OCI-LY7 (cell line): ENCODE data around the gene BCL11A. TPM values are rescaled to one million over a fixed set of nuclear protein-coding genes. Genes with fewer than 3 reads are reported as not detected.

Source experiments
- BruUV-seq: library from RNA; stranded (reverse); fragments of 400-500 nt; replicated peaks from 2 replicates; lab custom pipeline; 2021; lab: Mats Ljungman, UMichigan
- CTCF ChIA-PET: fragments of 300-600 bp; sonication (Branson Sonifier 250); formaldehyde crosslinking; loops from one replicate; lab custom pipeline; 2022; ENCODE audit warnings: antibody characterized with exemption; ENCODE audit not compliant: unreplicated experiment; lab: Charles Lee
- POLR2A ChIA-PET: fragments of 300-600 bp; sonication (Branson Sonifier 250); formaldehyde crosslinking; loops from one replicate; lab custom pipeline; 2022; ENCODE audit warnings: antibody characterized with exemption; lab: Charles Lee
- DNase-seq: peaks from one replicate; pipeline ENCODE4 v3.0.0-alpha.2; 2015; ENCODE audit warnings: low spot score
- H2AFZ ChIP-seq: fragments of 200-600 bp; sonication (generic), shearing (Covaris generic); 2 replicates; pipeline ENCODE4 v1.6.1; 2014; ENCODE audit warnings: mild to moderate bottlenecking, antibody characterized with exemption, low read length, moderate library complexity
- H3K27ac ChIP-seq: fragments of 200-600 bp; sonication (generic); 2 replicates; pipeline ENCODE4 v1.5.1; 2014; ENCODE audit warnings: mixed run types, low read depth, mild to moderate bottlenecking, moderate library complexity, low read length, inconsistent platforms; ENCODE audit not compliant: poor library complexity, severe bottlenecking
- H3K36me3 ChIP-seq: fragments of 200-600 bp; sonication (generic); 2 replicates; pipeline ENCODE4 v1.6.1; 2014; ENCODE audit warnings: mild to moderate bottlenecking, antibody characterized with exemption, low read length, moderate library complexity, mixed read lengths; ENCODE audit not compliant: insufficient read depth
- H3K4me1 ChIP-seq: fragments of 200-600 bp; sonication (generic); 2 replicates; pipeline ENCODE4 v1.5.1; 2014; ENCODE audit warnings: mild to moderate bottlenecking, low read length; ENCODE audit not compliant: insufficient read depth, poor library complexity, severe bottlenecking
- H3K4me2 ChIP-seq: fragments of 200-600 bp; sonication (generic); 2 replicates; pipeline ENCODE4 v1.6.1; 2014; ENCODE audit warnings: mild to moderate bottlenecking, low read length
- H3K4me3 ChIP-seq: fragments of 200-600 bp; sonication (generic); 2 replicates; pipeline ENCODE4 v1.5.1; 2014; ENCODE audit warnings: mild to moderate bottlenecking, low read depth, low read length; ENCODE audit not compliant: poor library complexity, severe bottlenecking
- H3K79me2 ChIP-seq: fragments of 200-600 bp; sonication (generic); 2 replicates; pipeline ENCODE4 v1.6.1; 2016; ENCODE audit warnings: low read depth, mild to moderate bottlenecking, low read length, moderate library complexity, mixed read lengths; ENCODE audit not compliant: insufficient read depth
- H3K9me2 ChIP-seq: fragments of 200-600 bp; sonication (generic); 2 replicates; pipeline ENCODE4 v1.6.1; 2016; ENCODE audit warnings: mild to moderate bottlenecking, low read length, mixed read lengths; ENCODE audit not compliant: insufficient read depth
- H3K9me3 ChIP-seq: fragments of 200-600 bp; sonication (generic); 2 replicates; pipeline ENCODE4 v1.6.1; 2014; ENCODE audit warnings: mild to moderate bottlenecking, mixed run types, low read length, mixed read lengths
- H4K20me1 ChIP-seq: fragments of 200-600 bp; sonication (generic); 2 replicates; pipeline ENCODE4 v1.6.1; 2014; ENCODE audit warnings: mild to moderate bottlenecking, antibody characterized with exemption, low read length, moderate library complexity, mixed read lengths; ENCODE audit not compliant: insufficient read depth
- CTCF ChIP-seq: fragments of 200-600 bp; sonication (generic); conservative IDR thresholded peaks from 2 replicates; pipeline ENCODE4 v1.5.1; 2014; ENCODE audit warnings: mild to moderate bottlenecking, antibody characterized with exemption, low read length, moderate library complexity, mixed read lengths
- EZH2phosphoT487 ChIP-seq: fragments of 200-600 bp; sonication (generic); IDR thresholded peaks from 2 replicates; pipeline ENCODE4 v1.6.1; 2018; ENCODE audit warnings: low read depth, borderline replicate concordance, mild to moderate bottlenecking, mixed run types, antibody characterized with exemption, low read length, moderate library complexity, mixed read lengths
- intact Hi-C: fragments of 100-400 bp; cut with micrococcal nuclease; formaldehyde crosslinking; loops from one replicate; pipeline ENCODE4 v1.10.0; 2022; ENCODE audit not compliant: unreplicated experiment
- total RNA-seq, 2 experiments: library from RNA; depleted of rRNA in 1 of 2; stranded (reverse); fragments of >200 nt in 1 of 2; shearing (Covaris generic) in 1 of 2; gene quantifications; 2 replicates each; pipeline ENCODE4 v1.2.3, GENCODE V29; 2014 to 2022

The BCL11A gene
- total RNA-seq, 2 experiments from 2014 or later: 64.3 to 167 TPM

GRCh38 chr2:60470340-60470739 is 83.1 kb downstream of the BCL11A start:
- no TSS peak for BruUV-seq
- POLR2A ChIA-PET: interaction anchor here (0.5 to 1.4 kb wide), 2 partner anchors 11 to 35 kb away, joined by 3 to 5 read pairs; no protein-coding TSS in a partner anchor
- Histone ChIP-seq H3K9me2 (no peaks in the 10 kb centered on the region), H3K36me3 (peaks cover 96% of the 10 kb centered on the region), H3K27ac (no peak overlapping the region), H3K4me2 (no peak overlapping the region), H3K4me1 (peaks cover 10% of the 10 kb centered on the region), H4K20me1 (no peaks in the 10 kb centered on the region), H3K4me3 (no peak overlapping the region), H2AFZ (no peak overlapping the region), H3K79me2 (peaks cover 39% of the 10 kb centered on the region; the same call in 1 of the 2 replicates), H3K9me3 (no peaks in the 10 kb centered on the region)
- CTCF ChIA-PET: no interaction called here
- intact Hi-C loops: no loop called here
- DNase-seq: no peak
- TF ChIP-seq EZH2phosphoT487 (no peak), CTCF (no peak)

GRCh38 chr2:60469536-60470317 is 83.7 kb downstream of the BCL11A start:
- Histone ChIP-seq H3K4me2 (no peak overlapping the region), H3K79me2 (peaks cover 34% of the 10 kb centered on the region; the same call in 1 of the 2 replicates), H4K20me1 (no peaks in the 10 kb centered on the region), H3K9me2 (no peaks in the 10 kb centered on the region), H3K27ac (peak overlapping the region; percentile 5), H3K4me1 (peaks cover 10% of the 10 kb centered on the region), H2AFZ (no peak overlapping the region), H3K4me3 (no peak overlapping the region), H3K9me3 (no peaks in the 10 kb centered on the region), H3K36me3 (peaks cover 96% of the 10 kb centered on the region)
- intact Hi-C loops: no loop called here
- ChIA-PET POLR2A (interaction anchor here (0.5 to 2.3 kb wide), 3 partner anchors 13 to 34 kb away, joined by 3 to 7 read pairs (median 4); no protein-coding TSS in a partner anchor), CTCF (no interaction called here)
- TF ChIP-seq EZH2phosphoT487 (no peak), CTCF (no peak)
- BruUV-seq: no TSS peak
- no peak for DNase-seq
